IMR-90 (cell line): ENCODE results near the gene HPF1. TPM values are rescaled to one million over a fixed set of nuclear protein-coding genes. Genes with fewer than 3 reads are reported as not detected.

Source experiments
- ATAC-seq: fragments of 200-7000 bp; cut with Tn5 transposase; 2 replicates; pipeline ENCODE4 v1.9.1; 2020; ENCODE audit warnings: low read depth, mild to moderate bottlenecking, moderate library complexity
- BruUV-seq: library from RNA; stranded (reverse); fragments of 400-500 nt; replicated peaks from 2 replicates; lab custom pipeline; 2021; lab: Mats Ljungman, UMichigan
- CTCF ChIA-PET: fragments of 300-600 bp; formaldehyde crosslinking; extraction: SDS; loops from one replicate; lab custom pipeline; 2021; ENCODE audit warnings: antibody characterized with exemption; lab: Yijun Ruan, JAX
- POLR2A ChIA-PET: fragments of 300-600 bp; sonication (Branson Sonifier 250); formaldehyde crosslinking; loops from one replicate; lab custom pipeline; 2022; ENCODE audit warnings: antibody characterized with exemption; ENCODE audit not compliant: unreplicated experiment; lab: Charles Lee
- DNase-seq: peaks from one replicate; pipeline ENCODE4 v3.0.0; 2013
- H2AFZ ChIP-seq: replicated peaks from 2 replicates; pipeline ENCODE3; 2013; ENCODE audit warnings: low read length, mild to moderate bottlenecking; ENCODE audit not compliant: poor library complexity
- H2AK5ac ChIP-seq: 2 replicates; pipeline ENCODE4 v1.6.1; 2013; ENCODE audit warnings: low read depth, low read length, inconsistent platforms
- H2AK9ac ChIP-seq: replicated peaks from 2 replicates; pipeline ENCODE3; 2013; ENCODE audit warnings: mild to moderate bottlenecking, low read depth, low read length, moderate library complexity; ENCODE audit not compliant: poor library complexity
- H2BK120ac ChIP-seq: 2 replicates; pipeline ENCODE4 v1.6.1; 2013; ENCODE audit warnings: low read depth, low read length, inconsistent platforms
- H2BK15ac ChIP-seq: 3 replicates; pipeline ENCODE4 v1.6.1; 2013; ENCODE audit warnings: low read depth, low read length, inconsistent platforms
- H2BK20ac ChIP-seq: 2 replicates; pipeline ENCODE4 v1.6.1; 2013; ENCODE audit warnings: low read depth, mild to moderate bottlenecking, inconsistent platforms, low read length, moderate library complexity
- H2BK5ac ChIP-seq: 2 replicates; pipeline ENCODE4 v1.6.1; 2013; ENCODE audit warnings: mild to moderate bottlenecking, low read depth, low read length, inconsistent platforms; ENCODE audit not compliant: poor library complexity, severe bottlenecking
- H3K14ac ChIP-seq: replicated peaks from 2 replicates; pipeline ENCODE4 v1.6.1; 2013; ENCODE audit warnings: low read depth, low read length, inconsistent platforms
- H3K18ac ChIP-seq: 2 replicates; pipeline ENCODE4 v1.6.1; 2013; ENCODE audit warnings: low read depth, low read length, control low read depth
- H3K23ac ChIP-seq: 2 replicates; pipeline ENCODE4 v1.6.1; 2013; ENCODE audit warnings: low read depth, low read length, inconsistent platforms
- H3K27ac ChIP-seq: 2 replicates; pipeline ENCODE4 v1.5.1; 2013; ENCODE audit warnings: mild to moderate bottlenecking, control low read depth, low read length; ENCODE audit not compliant: insufficient read depth
- H3K27me3 ChIP-seq: 2 replicates; pipeline ENCODE4 v1.6.1; 2013; ENCODE audit warnings: low read length; ENCODE audit not compliant: control insufficient read depth, insufficient read depth
- H3K36me3 ChIP-seq: 2 replicates; pipeline ENCODE4 v1.6.1; 2013; ENCODE audit warnings: low read length, mixed read lengths; ENCODE audit not compliant: control insufficient read depth, insufficient read depth
- H3K4ac ChIP-seq: 2 replicates; pipeline ENCODE4 v1.6.1; 2013; ENCODE audit warnings: low read depth, low read length, inconsistent platforms
- H3K4me1 ChIP-seq: 2 replicates; pipeline ENCODE4 v1.6.1; 2013; ENCODE audit warnings: low read length, mixed read lengths; ENCODE audit not compliant: control insufficient read depth, insufficient read depth
- H3K4me2 ChIP-seq: 2 replicates; pipeline ENCODE4 v1.6.1; 2013; ENCODE audit warnings: low read depth, mild to moderate bottlenecking, control low read depth, low read length, moderate library complexity
- H3K4me3 ChIP-seq: 2 replicates; pipeline ENCODE4 v1.5.1; 2013; ENCODE audit warnings: low read depth, mild to moderate bottlenecking, control low read depth, low read length, moderate library complexity; ENCODE audit not compliant: insufficient read depth
- H3K56ac ChIP-seq: 2 replicates; pipeline ENCODE4 v1.6.1; 2013; ENCODE audit warnings: low read length, inconsistent platforms; ENCODE audit not compliant: insufficient read depth; ENCODE audit errors: extremely low read depth
- H3K79me1 ChIP-seq, 2 experiments: 2 replicates each; pipeline ENCODE4 v1.6.1; 2013; ENCODE audit warnings: low read length in 2 of 2, inconsistent platforms in 1 of 2, low read depth in 1 of 2
- H3K9ac ChIP-seq: 2 replicates; pipeline ENCODE4 v1.6.1; 2013; ENCODE audit warnings: low read depth, low read length, control low read depth
- H3K9me1 ChIP-seq: 2 replicates; pipeline ENCODE4 v1.6.1; 2013; ENCODE audit warnings: low read length, inconsistent platforms; ENCODE audit not compliant: insufficient read depth
- H3K9me3 ChIP-seq: 2 replicates; pipeline ENCODE4 v1.6.1; 2013; ENCODE audit warnings: low read length; ENCODE audit not compliant: control insufficient read depth, insufficient read depth
- H4K20me1 ChIP-seq: 2 replicates; pipeline ENCODE4 v1.6.1; 2013; ENCODE audit warnings: low read length, inconsistent platforms; ENCODE audit not compliant: insufficient read depth
- H4K5ac ChIP-seq: 2 replicates; pipeline ENCODE4 v1.6.1; 2013; ENCODE audit warnings: mild to moderate bottlenecking, low read depth, low read length, control low read depth
- H4K8ac ChIP-seq, 2 experiments: 2 replicates each; pipeline ENCODE4 v1.6.1; 2013; ENCODE audit warnings: low read depth in 2 of 2, low read length in 2 of 2, control low read depth in 1 of 2, inconsistent platforms in 1 of 2
- H4K91ac ChIP-seq: 2 replicates; pipeline ENCODE4 v1.6.1; 2013; ENCODE audit warnings: low read depth, low read length, inconsistent platforms; ENCODE audit not compliant: insufficient read depth
- BHLHE40 ChIP-seq: fragments of 150-350 bp; IDR thresholded peaks from 2 replicates; pipeline ENCODE4 v1.6.1; 2016; ENCODE audit warnings: mild to moderate bottlenecking, low read depth, low read length
- CEBPB ChIP-seq: IDR thresholded peaks from 2 replicates; pipeline ENCODE4 v1.6.1; 2012; ENCODE audit warnings: low read depth, low read length, improper control_type of control experiment
- FOS ChIP-seq: fragments of 150-350 bp; IDR thresholded peaks from 2 replicates; pipeline ENCODE4 v1.6.1; 2016; ENCODE audit warnings: low read depth, low read length
- MAFK ChIP-seq: IDR thresholded peaks from 2 replicates; pipeline ENCODE4 v1.6.1; 2012; ENCODE audit warnings: low read depth, low read length, improper control_type of control experiment
- MXI1 ChIP-seq: IDR thresholded peaks from 2 replicates; pipeline ENCODE4 v1.6.1; 2012; ENCODE audit warnings: low read depth, mild to moderate bottlenecking, low read length, moderate library complexity, borderline replicate concordance
- NFE2L2 ChIP-seq: fragments of 150-350 bp; IDR thresholded peaks from 2 replicates; pipeline ENCODE4 v1.6.1; 2016; ENCODE audit warnings: low read depth, mild to moderate bottlenecking, low read length
- POLR2A ChIP-seq: IDR thresholded peaks from 2 replicates; pipeline ENCODE4 v1.6.1; 2012; ENCODE audit warnings: mild to moderate bottlenecking, low read depth, low read length
- RCOR1 ChIP-seq: IDR thresholded peaks from 2 replicates; pipeline ENCODE4 v1.6.1; 2012; ENCODE audit warnings: mild to moderate bottlenecking, low read length, improper control_type of control experiment; ENCODE audit not compliant: insufficient replicate concordance
- WGBS, 2 experiments: methylation state at CpG; one replicate each; pipeline versions ENCODE4 v1.1.5 to v1.1.7; 2013; ENCODE audit warnings: missing lambda C conversion rate in 2 of 2; ENCODE audit not compliant: insufficient read length in 1 of 2; ENCODE audit errors: extremely low coverage in 2 of 2; 5-methylcytosine and 5-hydroxymethylcytosine counted together
- dilution Hi-C: fragments of 300-500 bp; cut with HindIII; formaldehyde crosslinking; loops from one replicate; pipeline ENCODE4 v1.14.3; 2018; ENCODE audit warnings: low sequenced_read_pairs; ENCODE audit not compliant: unreplicated experiment
- in situ Hi-C: fragments of 300-500 bp; cut with MboI; formaldehyde crosslinking; loops from 3 replicates; pipeline ENCODE4 v1.14.3; 2019; ENCODE audit warnings: low sequenced_read_pairs, inconsistent platforms, mixed read lengths
- intact Hi-C: fragments of 100-400 bp; cut with micrococcal nuclease; formaldehyde crosslinking; loops from 2 replicates; pipeline ENCODE4 v1.10.0; 2022
- polyA plus RNA-seq, 3 experiments: library from polyadenylated mRNA; depleted of rRNA; stranded (reverse); fragments of >200 nt; gene quantifications; 2 replicates each; pipeline ENCODE4 v1.2.3, GENCODE V29; 2012; ENCODE audit warnings: low replicate concordance in 1 of 3
- total RNA-seq: library from RNA; depleted of rRNA; stranded (reverse); fragments of >200 nt; gene quantifications from 2 replicates; pipeline ENCODE4 v1.2.3, GENCODE V29; 2012
- TF ChIP-seq, protein P1 (sequence below): conservative IDR thresholded peaks from 2 replicates; pipeline ENCODE4 v1.5.1; 2012; ENCODE audit warnings: mild to moderate bottlenecking, low read depth, low read length, improper control_type of control experiment
- TF ChIP-seq, protein P2 (sequence below): fragments of 150-350 bp; IDR thresholded peaks from 2 replicates; pipeline ENCODE4 v1.6.1; 2017; ENCODE audit warnings: mild to moderate bottlenecking, antibody characterized with exemption, low read length, low read depth

Gene HPF1
- total and polyA plus RNA-seq, 2 of the 4 experiments (the other 2 are of a cell fraction), result 15.2 to 24.9 TPM

DNA sequence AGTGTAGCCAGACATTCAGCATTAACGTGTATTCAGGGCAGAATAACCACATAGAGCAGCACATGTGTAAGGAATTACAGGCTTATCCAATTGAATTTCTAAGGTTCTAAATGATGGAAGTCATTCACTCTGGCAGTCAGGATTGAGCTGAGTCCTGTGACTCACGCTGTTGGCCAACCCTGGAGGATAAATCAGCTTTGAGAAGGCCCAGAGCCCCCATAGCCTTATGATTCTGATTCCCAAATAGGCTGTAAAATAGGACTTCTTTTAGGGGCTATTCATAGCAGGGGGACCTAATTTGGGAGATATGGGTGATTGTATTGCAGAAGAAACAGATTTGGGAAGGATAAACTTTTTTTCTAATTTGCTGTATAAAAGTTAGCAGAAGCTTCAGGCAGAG is 8.1 kb upstream of the HPF1 start:
- Histone ChIP-seq H2AK5ac (no peak overlapping the region), H3K4me3 (no peak overlapping the region), H2BK5ac (no peak overlapping the region), H3K79me1 (no peaks in the 10 kb centered on the region), H3K4ac (no peak overlapping the region), H3K27ac (no peak overlapping the region), H3K18ac (no peak overlapping the region), H3K4me1 (no peaks in the 10 kb centered on the region; the same call in 1 of the 2 replicates), H2BK15ac (no peak overlapping the region), H2BK20ac (no peak overlapping the region), H3K4me2 (no peak overlapping the region), H2AFZ (no peak overlapping the region), H3K9ac (no peak overlapping the region), H3K36me3 (no peaks in the 10 kb centered on the region), H3K9me3 (no peaks in the 10 kb centered on the region), H2BK120ac (no peak overlapping the region), H4K5ac (no peak overlapping the region), H2AK9ac (no peak overlapping the region), H3K23ac (no peak overlapping the region), H4K20me1 (no peaks in the 10 kb centered on the region), H3K56ac (no peak overlapping the region), H4K8ac (no peak overlapping the region), H3K14ac (no peak overlapping the region), H4K91ac (no peak overlapping the region), H3K27me3 (peaks cover 8% of the 10 kb centered on the region), H3K9me1 (no peaks in the 10 kb centered on the region)
- ChIA-PET CTCF (interaction anchor here (0.7 to 0.9 kb wide), 2 partner anchors 14 to 50 kb away, joined by 3 read pairs; no protein-coding TSS in a partner anchor), POLR2A (no interaction called here)
- WGBS, 2 experiments, result no CpG with 5 or more reads among the region's 2 CpGs
- dilution Hi-C loops, result no loop called here
- in situ Hi-C loops, result no loop called here
- DNase-seq (no peak), ATAC-seq (no peak)
- BruUV-seq, result no TSS peak
- intact Hi-C loops, result no loop called here
- no peak for TF ChIP-seq NFE2L2
- TF ChIP-seq, protein P1, sequence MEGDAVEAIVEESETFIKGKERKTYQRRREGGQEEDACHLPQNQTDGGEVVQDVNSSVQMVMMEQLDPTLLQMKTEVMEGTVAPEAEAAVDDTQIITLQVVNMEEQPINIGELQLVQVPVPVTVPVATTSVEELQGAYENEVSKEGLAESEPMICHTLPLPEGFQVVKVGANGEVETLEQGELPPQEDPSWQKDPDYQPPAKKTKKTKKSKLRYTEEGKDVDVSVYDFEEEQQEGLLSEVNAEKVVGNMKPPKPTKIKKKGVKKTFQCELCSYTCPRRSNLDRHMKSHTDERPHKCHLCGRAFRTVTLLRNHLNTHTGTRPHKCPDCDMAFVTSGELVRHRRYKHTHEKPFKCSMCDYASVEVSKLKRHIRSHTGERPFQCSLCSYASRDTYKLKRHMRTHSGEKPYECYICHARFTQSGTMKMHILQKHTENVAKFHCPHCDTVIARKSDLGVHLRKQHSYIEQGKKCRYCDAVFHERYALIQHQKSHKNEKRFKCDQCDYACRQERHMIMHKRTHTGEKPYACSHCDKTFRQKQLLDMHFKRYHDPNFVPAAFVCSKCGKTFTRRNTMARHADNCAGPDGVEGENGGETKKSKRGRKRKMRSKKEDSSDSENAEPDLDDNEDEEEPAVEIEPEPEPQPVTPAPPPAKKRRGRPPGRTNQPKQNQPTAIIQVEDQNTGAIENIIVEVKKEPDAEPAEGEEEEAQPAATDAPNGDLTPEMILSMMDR, result no peak
- no peak for TF ChIP-seq RCOR1
- no peak for TF ChIP-seq MXI1
- no peak for TF ChIP-seq CEBPB
- TF ChIP-seq, protein P2, sequence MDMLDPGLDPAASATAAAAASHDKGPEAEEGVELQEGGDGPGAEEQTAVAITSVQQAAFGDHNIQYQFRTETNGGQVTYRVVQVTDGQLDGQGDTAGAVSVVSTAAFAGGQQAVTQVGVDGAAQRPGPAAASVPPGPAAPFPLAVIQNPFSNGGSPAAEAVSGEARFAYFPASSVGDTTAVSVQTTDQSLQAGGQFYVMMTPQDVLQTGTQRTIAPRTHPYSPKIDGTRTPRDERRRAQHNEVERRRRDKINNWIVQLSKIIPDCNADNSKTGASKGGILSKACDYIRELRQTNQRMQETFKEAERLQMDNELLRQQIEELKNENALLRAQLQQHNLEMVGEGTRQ, result no peak
- TF ChIP-seq FOS, result no peak
- no peak for TF ChIP-seq POLR2A
- no peak for TF ChIP-seq BHLHE40
- no peak for TF ChIP-seq MAFK
